Neural progenitor cell (in vitro differentiated cells): ENCODE data around the gene CCDC88B. TPM values are rescaled to one million over a fixed set of nuclear protein-coding genes. Genes with fewer than 3 reads are reported as not detected.

Experiments
- DNase-seq: peaks from one replicate; pipeline ENCODE4 v3.0.0-alpha.2; 2016; ENCODE audit warnings: low spot score
- H2AFZ ChIP-seq: fragments of 200-600 bp; sonication (generic); replicated peaks from 2 replicates; pipeline ENCODE4 v1.6.1; 2016; ENCODE audit warnings: antibody characterized with exemption
- H3F3A ChIP-seq: fragments of 200-600 bp; sonication (generic); 2 replicates; pipeline ENCODE4 v1.6.1; 2016; ENCODE audit warnings: antibody characterized with exemption, low read depth
- H3K27ac ChIP-seq: fragments of 200-600 bp; sonication (generic); 2 replicates; pipeline ENCODE4 v1.5.1; 2016; ENCODE audit warnings: mild to moderate bottlenecking
- H3K27me3 ChIP-seq: fragments of 200-600 bp; sonication (generic); 2 replicates; pipeline ENCODE4 v1.6.1; 2016; ENCODE audit warnings: mild to moderate bottlenecking, moderate library complexity
- H3K36me3 ChIP-seq: fragments of 200-600 bp; sonication (generic); 2 replicates; pipeline ENCODE4 v1.5.1; 2016
- H3K4me1 ChIP-seq: fragments of 200-600 bp; sonication (generic); 2 replicates; pipeline ENCODE4 v1.6.1; 2016; ENCODE audit warnings: mixed run types
- H3K4me2 ChIP-seq: fragments of 200-600 bp; sonication (generic); 2 replicates; pipeline ENCODE4 v1.6.1; 2016
- H3K4me3 ChIP-seq: fragments of 200-600 bp; sonication (generic); 2 replicates; pipeline ENCODE4 v1.5.1; 2016
- H3K79me2 ChIP-seq: fragments of 200-600 bp; sonication (generic); 2 replicates; pipeline ENCODE4 v1.6.1; 2016; ENCODE audit warnings: low read depth
- H3K9ac ChIP-seq: fragments of 200-600 bp; sonication (generic); 2 replicates; pipeline ENCODE4 v1.6.1; 2016
- H3K9me3 ChIP-seq: fragments of 200-600 bp; sonication (generic); 2 replicates; pipeline ENCODE4 v1.5.1; 2016; ENCODE audit warnings: low read depth
- H4K20me1 ChIP-seq: fragments of 200-600 bp; sonication (generic); 2 replicates; pipeline ENCODE4 v1.6.1; 2016; ENCODE audit warnings: low read depth
- H3K27ac Mint-ChIP-seq: 3 replicates; pipeline ENCODE4 v1.8.0; 2021; ENCODE audit warnings: mixed read lengths
- H3K27me3 Mint-ChIP-seq: 2 replicates; pipeline ENCODE4 v1.8.0; 2022; ENCODE audit warnings: low read depth, mild to moderate bottlenecking, inconsistent platforms, moderate library complexity, mixed read lengths; ENCODE audit not compliant: insufficient read depth
- H3K36me3 Mint-ChIP-seq: 3 replicates; pipeline ENCODE4 v1.8.0; 2021; ENCODE audit warnings: mixed read lengths
- H3K4me1 Mint-ChIP-seq: 3 replicates; pipeline ENCODE4 v1.8.0; 2021; ENCODE audit warnings: mixed read lengths
- H3K4me3 Mint-ChIP-seq: 3 replicates; pipeline ENCODE4 v1.8.0; 2021; ENCODE audit warnings: mild to moderate bottlenecking, moderate library complexity, mixed read lengths
- H3K9me3 Mint-ChIP-seq: 3 replicates; pipeline ENCODE4 v1.8.0; 2020; ENCODE audit warnings: mixed read lengths
- EZH2 ChIP-seq: fragments of 200-600 bp; sonication (generic); IDR thresholded peaks from 2 replicates; pipeline ENCODE4 v1.6.1; 2017; ENCODE audit warnings: antibody characterized with exemption, mild to moderate bottlenecking, moderate library complexity
- EZH2phosphoT487 ChIP-seq: fragments of 200-600 bp; sonication (generic); IDR thresholded peaks from 2 replicates; pipeline ENCODE4 v1.6.1; 2017; ENCODE audit warnings: antibody characterized with exemption
- total RNA-seq: library from RNA; depleted of rRNA; stranded (reverse); fragments of >200 nt; gene quantifications from 2 replicates; pipeline ENCODE4 v1.2.3, GENCODE V29; 2015; ENCODE audit warnings: low replicate concordance
- TF ChIP-seq, protein P1 (sequence below): fragments of 200-600 bp; sonication (generic); IDR thresholded peaks from 2 replicates; pipeline ENCODE4 v1.5.1; 2017; ENCODE audit warnings: antibody characterized with exemption, mild to moderate bottlenecking

The CCDC88B gene
- total RNA-seq, 1 donor from 2014 or later = 0.62 TPM

DNA sequence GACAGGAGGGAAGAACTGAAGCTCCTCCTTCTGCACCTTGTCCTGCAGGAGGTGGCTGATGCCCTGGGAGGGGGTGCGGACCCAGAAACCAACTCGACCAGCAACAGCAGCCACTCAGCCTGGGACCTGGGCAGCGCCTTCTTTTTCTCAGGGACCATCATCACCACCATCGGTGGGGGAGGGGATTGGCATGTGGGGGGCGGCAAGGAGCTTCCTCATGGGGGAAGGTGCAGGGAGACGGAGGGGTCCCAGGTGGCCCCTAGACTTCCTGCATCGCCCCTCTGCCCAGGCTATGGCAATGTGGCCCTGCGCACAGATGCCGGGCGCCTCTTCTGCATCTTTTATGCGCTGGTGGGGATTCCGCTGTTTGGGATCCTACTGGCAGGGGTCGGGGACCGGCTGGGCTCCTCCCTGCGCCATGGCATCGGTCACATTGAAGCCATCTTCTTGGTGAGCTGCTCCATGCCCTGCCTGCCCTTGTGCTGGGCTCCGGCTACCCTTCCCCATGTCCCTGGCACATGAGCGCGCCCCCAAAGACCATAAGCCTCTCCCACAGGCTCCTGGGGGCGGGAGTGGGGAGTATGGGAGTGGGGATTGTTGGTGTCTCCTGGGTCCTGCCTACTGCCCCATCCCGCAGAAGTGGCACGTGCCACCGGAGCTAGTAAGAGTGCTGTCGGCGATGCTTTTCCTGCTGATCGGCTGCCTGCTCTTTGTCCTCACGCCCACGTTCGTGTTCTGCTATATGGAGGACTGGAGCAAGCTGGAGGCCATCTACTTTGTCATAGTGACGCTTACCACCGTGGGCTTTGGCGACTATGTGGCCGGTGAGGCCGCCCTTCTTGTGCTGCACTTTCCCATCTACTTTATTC, 42.9 kb upstream of the CCDC88B start:
- no peak overlapping the region for H3K9ac ChIP-seq
- H3K9me3 Mint-ChIP-seq = no peaks in the 10 kb centered on the region
- H3K27me3 Mint-ChIP-seq = peaks cover 87% of the 10 kb centered on the region
- H4K20me1 ChIP-seq = peaks cover 41% of the 10 kb centered on the region
- H3K79me2 ChIP-seq = no peaks in the 10 kb centered on the region
- no peak overlapping the region for H3K4me2 ChIP-seq
- TF ChIP-seq, protein P1, sequence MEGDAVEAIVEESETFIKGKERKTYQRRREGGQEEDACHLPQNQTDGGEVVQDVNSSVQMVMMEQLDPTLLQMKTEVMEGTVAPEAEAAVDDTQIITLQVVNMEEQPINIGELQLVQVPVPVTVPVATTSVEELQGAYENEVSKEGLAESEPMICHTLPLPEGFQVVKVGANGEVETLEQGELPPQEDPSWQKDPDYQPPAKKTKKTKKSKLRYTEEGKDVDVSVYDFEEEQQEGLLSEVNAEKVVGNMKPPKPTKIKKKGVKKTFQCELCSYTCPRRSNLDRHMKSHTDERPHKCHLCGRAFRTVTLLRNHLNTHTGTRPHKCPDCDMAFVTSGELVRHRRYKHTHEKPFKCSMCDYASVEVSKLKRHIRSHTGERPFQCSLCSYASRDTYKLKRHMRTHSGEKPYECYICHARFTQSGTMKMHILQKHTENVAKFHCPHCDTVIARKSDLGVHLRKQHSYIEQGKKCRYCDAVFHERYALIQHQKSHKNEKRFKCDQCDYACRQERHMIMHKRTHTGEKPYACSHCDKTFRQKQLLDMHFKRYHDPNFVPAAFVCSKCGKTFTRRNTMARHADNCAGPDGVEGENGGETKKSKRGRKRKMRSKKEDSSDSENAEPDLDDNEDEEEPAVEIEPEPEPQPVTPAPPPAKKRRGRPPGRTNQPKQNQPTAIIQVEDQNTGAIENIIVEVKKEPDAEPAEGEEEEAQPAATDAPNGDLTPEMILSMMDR = no peak
- no peak for TF ChIP-seq EZH2phosphoT487
- TF ChIP-seq EZH2 = no peak
- peaks cover 100% of the 10 kb centered on the region for H3K27me3 ChIP-seq
- H3K27ac ChIP-seq = no peak overlapping the region
- H3K4me1 ChIP-seq = peaks cover 15% of the 10 kb centered on the region
- no peaks in the 10 kb centered on the region for H3K9me3 ChIP-seq
- H3K4me1 Mint-ChIP-seq = peaks cover 19% of the 10 kb centered on the region
- no peak overlapping the region for H2AFZ ChIP-seq
- peaks cover 22% of the 10 kb centered on the region for H3F3A ChIP-seq
- no peak for DNase-seq
- no peak overlapping the region for H3K4me3 Mint-ChIP-seq
- H3K36me3 ChIP-seq = no peaks in the 10 kb centered on the region
- no peak overlapping the region for H3K27ac Mint-ChIP-seq
- no peaks in the 10 kb centered on the region for H3K36me3 Mint-ChIP-seq
- H3K4me3 ChIP-seq = no peak overlapping the region

DNA sequence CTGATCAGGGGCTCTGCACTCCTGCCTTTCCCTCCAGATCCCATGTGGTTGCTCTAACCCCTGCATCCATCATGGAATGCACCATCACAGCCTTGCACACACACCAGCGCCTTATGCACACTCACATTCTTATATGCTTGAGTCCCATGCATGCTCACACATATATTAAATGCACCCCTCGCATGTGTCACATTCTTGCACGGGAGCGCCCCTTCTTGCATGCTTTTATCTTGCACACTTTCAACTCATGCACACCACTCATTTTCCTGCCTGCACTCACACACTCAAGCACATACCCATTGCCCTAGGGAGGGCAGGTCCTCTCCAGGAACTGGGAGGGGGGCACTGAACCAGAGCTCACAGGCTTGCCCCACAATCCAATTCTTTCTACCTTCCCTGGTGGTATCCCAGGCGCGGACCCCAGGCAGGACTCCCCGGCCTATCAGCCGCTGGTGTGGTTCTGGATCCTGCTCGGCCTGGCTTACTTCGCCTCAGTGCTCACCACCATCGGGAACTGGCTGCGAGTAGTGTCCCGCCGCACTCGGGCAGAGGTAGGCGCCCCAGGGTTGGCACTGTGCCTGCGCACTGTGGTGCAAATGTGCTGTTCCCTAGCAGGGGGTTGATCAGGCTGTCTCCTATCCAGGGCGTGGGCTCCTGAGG, 42.2 kb upstream of the CCDC88B start:
- Mint-ChIP-seq H3K27me3 (peaks cover 84% of the 10 kb centered on the region), H3K36me3 (no peaks in the 10 kb centered on the region), H3K27ac (no peak overlapping the region), H3K9me3 (no peaks in the 10 kb centered on the region), H3K4me3 (no peak overlapping the region), H3K4me1 (peaks cover 19% of the 10 kb centered on the region)
- no peak for DNase-seq
- H3F3A ChIP-seq = peaks cover 22% of the 10 kb centered on the region
- H3K79me2 ChIP-seq = no peaks in the 10 kb centered on the region
- H2AFZ ChIP-seq = no peak overlapping the region
- H3K4me1 ChIP-seq = peaks cover 11% of the 10 kb centered on the region
- no peak overlapping the region for H3K27ac ChIP-seq
- peaks cover 33% of the 10 kb centered on the region for H4K20me1 ChIP-seq
- no peak overlapping the region for H3K4me3 ChIP-seq
- H3K9me3 ChIP-seq = no peaks in the 10 kb centered on the region
- no peak overlapping the region for H3K4me2 ChIP-seq
- H3K27me3 ChIP-seq = peaks cover 100% of the 10 kb centered on the region
- no peak for TF ChIP-seq EZH2
- no peaks in the 10 kb centered on the region for H3K36me3 ChIP-seq
- no peak overlapping the region for H3K9ac ChIP-seq

DNA sequence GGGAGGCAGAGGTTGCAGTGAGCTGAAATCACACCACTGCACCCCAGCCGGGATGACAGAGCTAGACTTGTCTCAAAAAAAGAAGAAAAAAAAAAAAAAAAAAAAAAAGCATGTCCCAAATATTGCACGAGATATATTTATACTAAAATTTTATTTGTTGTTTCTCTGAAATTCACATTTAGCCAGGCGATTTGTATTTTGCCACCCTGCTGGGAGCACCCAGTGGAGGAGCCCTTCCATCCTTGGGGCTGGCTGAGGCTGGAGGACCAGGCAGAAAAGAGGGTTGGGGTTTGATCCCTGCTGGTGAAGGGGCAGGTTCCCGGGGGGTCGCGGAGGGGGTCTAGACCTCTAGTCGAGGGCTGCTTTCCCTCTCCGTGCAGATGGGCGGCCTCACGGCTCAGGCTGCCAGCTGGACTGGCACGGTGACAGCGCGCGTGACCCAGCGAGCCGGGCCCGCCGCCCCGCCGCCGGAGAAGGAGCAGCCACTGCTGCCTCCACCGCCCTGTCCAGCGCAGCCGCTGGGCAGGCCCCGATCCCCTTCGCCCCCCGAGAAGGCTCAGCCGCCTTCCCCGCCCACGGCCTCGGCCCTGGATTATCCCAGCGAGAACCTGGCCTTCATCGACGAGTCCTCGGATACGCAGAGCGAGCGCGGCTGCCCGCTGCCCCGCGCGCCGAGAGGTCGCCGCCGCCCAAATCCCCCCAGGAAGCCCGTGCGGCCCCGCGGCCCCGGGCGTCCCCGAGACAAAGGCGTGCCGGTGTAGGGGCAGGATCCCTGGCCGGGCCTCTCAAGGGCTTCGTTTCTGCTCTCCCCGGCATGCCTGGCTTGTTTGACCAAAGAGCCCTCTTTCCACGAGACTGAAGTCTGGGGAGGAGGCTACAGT, 40.8 kb upstream of the CCDC88B start:
- no peaks in the 10 kb centered on the region for H3K9me3 ChIP-seq
- no peak overlapping the region for H3K27ac ChIP-seq
- H3K27me3 ChIP-seq = peaks cover 100% of the 10 kb centered on the region
- Mint-ChIP-seq H3K27ac (no peak overlapping the region), H3K27me3 (peaks cover 79% of the 10 kb centered on the region), H3K4me3 (peak overlapping the region; percentile 77), H3K4me1 (peaks cover 18% of the 10 kb centered on the region), H3K9me3 (no peaks in the 10 kb centered on the region), H3K36me3 (no peaks in the 10 kb centered on the region)
- H3K36me3 ChIP-seq = no peaks in the 10 kb centered on the region
- peak overlapping the region; percentile 40 for H3K4me3 ChIP-seq
- TF ChIP-seq, protein P1 = no peak
- peak; percentile 92 for TF ChIP-seq EZH2
- peak; percentile 93 for TF ChIP-seq EZH2phosphoT487
- no peaks in the 10 kb centered on the region for H3K79me2 ChIP-seq
- H3K9ac ChIP-seq = no peak overlapping the region
- peaks cover 33% of the 10 kb centered on the region for H4K20me1 ChIP-seq
- H3K4me1 ChIP-seq = peaks cover 11% of the 10 kb centered on the region
- H3K4me2 ChIP-seq = peak overlapping the region; percentile 78
- peak; percentile 57 for DNase-seq
- H3F3A ChIP-seq = peaks cover 29% of the 10 kb centered on the region
- H2AFZ ChIP-seq = no peak overlapping the region
